ENCODE results near the gene HES7.

Gene HES7

DNA sequence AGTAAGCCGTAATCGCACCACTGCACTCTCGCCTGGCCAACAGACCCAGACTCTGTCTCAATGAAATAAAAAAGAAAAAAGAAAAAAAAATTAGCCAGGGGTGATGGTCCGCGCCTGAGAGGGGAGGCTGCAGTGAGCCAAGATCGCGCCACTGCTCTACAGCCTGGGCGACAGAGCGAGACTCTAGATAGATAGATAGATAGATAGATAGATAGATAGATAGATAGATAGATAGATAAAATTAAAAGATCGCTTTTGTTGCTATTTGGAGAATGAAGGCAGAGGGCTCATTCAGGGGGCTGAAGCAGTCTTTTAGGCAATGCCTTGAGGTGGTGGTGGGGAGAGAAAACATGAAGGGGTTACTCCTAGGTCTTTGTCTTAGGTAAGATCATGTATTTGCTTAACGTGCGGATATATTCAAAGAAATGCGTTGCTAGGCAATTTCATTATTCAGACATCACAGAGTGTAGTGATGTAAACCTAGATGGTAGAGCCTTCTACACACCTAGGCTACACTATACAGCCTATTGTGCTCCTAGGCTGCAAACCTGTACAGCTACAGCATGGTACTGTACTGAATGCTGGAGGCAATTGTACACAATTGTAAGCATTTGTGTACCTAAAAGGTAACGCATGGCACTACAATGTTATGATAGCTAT is 4.3 kb upstream of the HES7 start:
- Histone ChIP-seq H3K9ac (ENCODE audit: low read length) (no peak overlapping the region), H4K20me1 (ENCODE audit: insufficient read depth, low read length) (no peaks in the 10 kb centered on the region), H3K4me3 (ENCODE audit: low read length) (no peak overlapping the region), H3K79me2 (ENCODE audit: low read length) (no peaks in the 10 kb centered on the region), H3K4me1 (ENCODE audit: low read length) (peaks cover 12% of the 10 kb centered on the region; the same call in 1 of the 2 replicates), H3K36me3 (replicated peaks; ENCODE audit: low read depth, low read length) (no peaks in the 10 kb centered on the region), H3K27ac (ENCODE audit: low read length) (no peak overlapping the region), H3K4me2 (ENCODE audit: low read length) (no peak overlapping the region), H3K9me3 (ENCODE audit: insufficient read depth, low read length) (no peaks in the 10 kb centered on the region), H2AFZ (ENCODE audit: low read depth, low read length) (no peak overlapping the region), H3K27me3 (ENCODE audit: low read depth, low read length) (0 out of 2 replicates have a peak, but pooled peaks cover 4% of the 10 kb centered on the region)
- no peak for TF ChIP-seq EZH2phosphoT487 (IDR thresholded peaks at IDR 0.05; ENCODE audit: low read depth)
- TF ChIP-seq, protein P1, sequence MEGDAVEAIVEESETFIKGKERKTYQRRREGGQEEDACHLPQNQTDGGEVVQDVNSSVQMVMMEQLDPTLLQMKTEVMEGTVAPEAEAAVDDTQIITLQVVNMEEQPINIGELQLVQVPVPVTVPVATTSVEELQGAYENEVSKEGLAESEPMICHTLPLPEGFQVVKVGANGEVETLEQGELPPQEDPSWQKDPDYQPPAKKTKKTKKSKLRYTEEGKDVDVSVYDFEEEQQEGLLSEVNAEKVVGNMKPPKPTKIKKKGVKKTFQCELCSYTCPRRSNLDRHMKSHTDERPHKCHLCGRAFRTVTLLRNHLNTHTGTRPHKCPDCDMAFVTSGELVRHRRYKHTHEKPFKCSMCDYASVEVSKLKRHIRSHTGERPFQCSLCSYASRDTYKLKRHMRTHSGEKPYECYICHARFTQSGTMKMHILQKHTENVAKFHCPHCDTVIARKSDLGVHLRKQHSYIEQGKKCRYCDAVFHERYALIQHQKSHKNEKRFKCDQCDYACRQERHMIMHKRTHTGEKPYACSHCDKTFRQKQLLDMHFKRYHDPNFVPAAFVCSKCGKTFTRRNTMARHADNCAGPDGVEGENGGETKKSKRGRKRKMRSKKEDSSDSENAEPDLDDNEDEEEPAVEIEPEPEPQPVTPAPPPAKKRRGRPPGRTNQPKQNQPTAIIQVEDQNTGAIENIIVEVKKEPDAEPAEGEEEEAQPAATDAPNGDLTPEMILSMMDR (IDR thresholded peaks at IDR 0.05; ENCODE audit: low read depth, low read length) = no peak

DNA sequence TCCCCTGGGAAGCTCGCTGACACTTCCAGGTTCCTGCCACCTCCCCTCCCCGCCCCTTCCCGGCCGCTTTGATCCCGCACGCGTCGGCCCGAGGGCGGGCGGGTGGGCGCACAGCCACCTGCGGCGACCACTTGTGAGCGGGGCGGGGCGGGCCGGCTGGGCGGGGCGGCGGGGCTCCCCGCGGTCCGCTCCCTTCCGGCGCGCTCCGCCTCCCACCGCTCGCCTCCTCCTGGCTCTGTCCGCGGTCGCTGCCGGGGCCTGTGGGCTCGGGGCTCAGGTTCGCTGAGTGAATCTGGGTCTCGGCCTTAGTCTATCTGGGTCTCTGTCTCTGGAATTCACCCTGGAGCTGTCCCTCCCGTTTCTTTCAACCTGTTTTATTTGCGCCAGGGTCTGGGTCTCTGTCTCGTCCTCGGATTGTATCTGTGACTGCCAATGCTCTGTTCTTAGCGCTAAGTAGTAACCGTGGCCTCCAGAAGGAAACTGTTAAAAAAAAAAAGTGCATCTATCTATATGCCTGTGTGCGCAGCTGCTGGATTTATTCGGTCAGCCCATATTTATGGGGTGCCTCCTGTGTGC is 2.7 kb upstream of the HES7 start:
- Histone ChIP-seq H3K79me2 (ENCODE audit: low read length) (no peaks in the 10 kb centered on the region), H3K9ac (ENCODE audit: low read length) (peak overlapping the region; percentile 80), H2AFZ (ENCODE audit: low read depth, low read length) (peak overlapping the region; percentile 94), H4K20me1 (ENCODE audit: insufficient read depth, low read length) (no peaks in the 10 kb centered on the region), H3K9me3 (ENCODE audit: insufficient read depth, low read length) (no peaks in the 10 kb centered on the region), H3K4me3 (ENCODE audit: low read length) (peak overlapping the region; percentile 100), H3K4me1 (ENCODE audit: low read length) (peaks cover 12% of the 10 kb centered on the region; the same call in 1 of the 2 replicates), H3K27ac (ENCODE audit: low read length) (peak overlapping the region; percentile 47; the same call in 1 of the 2 replicates), H3K4me2 (ENCODE audit: low read length) (peak overlapping the region; percentile 99), H3K27me3 (ENCODE audit: low read depth, low read length) (0 out of 2 replicates have a peak, but pooled peaks cover 2% of the 10 kb centered on the region), H3K36me3 (replicated peaks; ENCODE audit: low read depth, low read length) (no peaks in the 10 kb centered on the region)
- TF ChIP-seq EZH2phosphoT487 (IDR thresholded peaks at IDR 0.05; ENCODE audit: low read depth) = no peak
- TF ChIP-seq, protein P1 (IDR thresholded peaks at IDR 0.05; ENCODE audit: low read depth, low read length) = no peak

DNA sequence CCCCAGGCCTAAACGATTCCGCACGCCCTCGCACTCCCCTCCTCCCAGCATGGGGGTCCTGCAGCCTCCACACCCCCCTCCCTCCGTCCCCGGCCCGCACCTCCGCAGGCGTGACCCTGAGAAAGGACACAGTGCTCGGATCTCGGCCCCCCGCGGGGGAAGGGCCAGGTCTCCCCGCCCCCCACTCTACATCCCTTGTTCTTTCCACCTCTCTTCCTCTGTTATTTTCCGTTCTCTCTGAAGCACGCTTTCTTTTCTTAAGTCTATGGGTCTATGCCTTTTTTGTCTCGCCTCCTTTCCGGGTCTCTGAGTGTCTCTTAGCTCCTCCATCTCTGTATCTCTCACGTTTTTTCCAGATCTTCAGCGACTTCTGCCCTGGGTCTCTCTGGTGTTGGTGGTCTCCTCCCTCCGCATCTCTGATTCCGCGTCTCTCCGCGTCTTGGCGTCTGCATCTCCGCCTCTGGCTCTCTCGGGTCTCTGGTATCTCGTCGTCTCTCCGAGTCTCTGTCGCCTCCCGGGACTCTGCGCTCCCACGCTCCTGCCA is 2.1 kb upstream of the HES7 start:
- Histone ChIP-seq H3K27ac (ENCODE audit: low read length) (peak overlapping the region; percentile 47), H3K9me3 (ENCODE audit: insufficient read depth, low read length) (no peaks in the 10 kb centered on the region)
- TF ChIP-seq, protein P1 (IDR thresholded peaks at IDR 0.05; ENCODE audit: low read depth, low read length) = no peak
- no peak for TF ChIP-seq EZH2phosphoT487 (IDR thresholded peaks at IDR 0.05; ENCODE audit: low read depth)

More for the DNA sequence above, 2.1 kb upstream of the HES7 start:
- peak overlapping the region; percentile 94 for H2AFZ ChIP-seq (ENCODE audit: low read depth, low read length)
- H3K4me1 ChIP-seq (ENCODE audit: low read length) = peaks cover 12% of the 10 kb centered on the region; the same call in 1 of the 2 replicates
- H4K20me1 ChIP-seq (ENCODE audit: insufficient read depth, low read length) = no peaks in the 10 kb centered on the region
- H3K4me2 ChIP-seq (ENCODE audit: low read length) = peak overlapping the region; percentile 99
- H3K27me3 ChIP-seq (ENCODE audit: low read depth, low read length) = no peaks in the 10 kb centered on the region
- H3K4me3 ChIP-seq (ENCODE audit: low read length) = peak overlapping the region; percentile 100
- H3K36me3 ChIP-seq (replicated peaks; ENCODE audit: low read depth, low read length) = no peaks in the 10 kb centered on the region
- peak overlapping the region; percentile 80 for H3K9ac ChIP-seq (ENCODE audit: low read length)
- H3K79me2 ChIP-seq (ENCODE audit: low read length) = no peaks in the 10 kb centered on the region
